PC-9 (cell line): ENCODE data around the gene CCT3. TPM values are rescaled to one million over a fixed set of nuclear protein-coding genes. Genes with fewer than 3 reads are reported as not detected.
A peak's percentile ranks its signal among the peaks of the same experiment; 100 is the strongest.
"Not testable (repeated sequence)": the region's sequence is repeated elsewhere in the genome, so short reads cannot be mapped to it uniquely, and the experiment has no call there.

ENCODE experiments used
- BruUV-seq: library from RNA; stranded (reverse); fragments of 400-500 nt; replicated peaks from 2 replicates; lab custom pipeline; 2021; lab: Mats Ljungman, UMichigan
- CTCF ChIA-PET: fragments of 300-600 bp; sonication (Branson Sonifier 250); formaldehyde crosslinking; loops from one replicate; lab custom pipeline; 2022; ENCODE audit warnings: antibody characterized with exemption; lab: Charles Lee
- POLR2A ChIA-PET: fragments of 300-600 bp; sonication (Branson Sonifier 250); formaldehyde crosslinking; loops from one replicate; lab custom pipeline; 2022; ENCODE audit warnings: antibody characterized with exemption; ENCODE audit not compliant: unreplicated experiment; lab: Charles Lee
- DNase-seq, 2 experiments: peaks; one replicate each; pipeline versions ENCODE4 v3.0.0 to v3.0.0-alpha.2; 2015 to 2022; ENCODE audit warnings: mixed read lengths in 1 of 2
- H2AFZ ChIP-seq: fragments of 200-600 bp; sonication (generic); 2 replicates; pipeline ENCODE4 v1.8.1; 2017; ENCODE audit warnings: antibody characterized with exemption
- H3F3A ChIP-seq: fragments of 200-600 bp; sonication (generic); 2 replicates; pipeline ENCODE4 v1.8.1; 2017; ENCODE audit warnings: antibody characterized with exemption, mild to moderate bottlenecking, low read depth; ENCODE audit not compliant: insufficient read depth
- H3K27ac ChIP-seq: fragments of 200-600 bp; sonication (generic); 2 replicates; pipeline ENCODE4 v1.6.1; 2016; ENCODE audit warnings: mixed run types
- H3K27me3 ChIP-seq: fragments of 200-600 bp; sonication (generic); 2 replicates; pipeline ENCODE4 v1.6.1; 2016; ENCODE audit warnings: low read depth, mixed run types; ENCODE audit not compliant: insufficient read depth
- H3K36me3 ChIP-seq: fragments of 200-600 bp; sonication (generic); 2 replicates; pipeline ENCODE4 v1.6.1; 2016; ENCODE audit warnings: low read depth, mixed run types
- H3K4me1 ChIP-seq: fragments of 200-600 bp; sonication (generic); replicated peaks from 2 replicates; pipeline ENCODE4 v1.6.1; 2016; ENCODE audit warnings: mixed run types; ENCODE audit not compliant: insufficient read depth
- H3K4me2 ChIP-seq: fragments of 200-600 bp; sonication (generic); 2 replicates; pipeline ENCODE4 v1.6.1; 2017; ENCODE audit warnings: mixed run types
- H3K4me3 ChIP-seq: fragments of 200-600 bp; sonication (generic); 2 replicates; pipeline ENCODE4 v1.6.1; 2016; ENCODE audit warnings: mixed run types
- H3K79me2 ChIP-seq: fragments of 200-600 bp; sonication (generic); 2 replicates; pipeline ENCODE4 v1.6.1; 2017; ENCODE audit warnings: low read depth, mixed run types
- H3K9me2 ChIP-seq: fragments of 200-600 bp; sonication (generic); 2 replicates; pipeline ENCODE4 v1.8.1; 2017; ENCODE audit warnings: mild to moderate bottlenecking; ENCODE audit not compliant: insufficient read depth
- H3K9me3 ChIP-seq: fragments of 200-600 bp; sonication (generic); 2 replicates; pipeline ENCODE4 v1.8.1; 2016; ENCODE audit warnings: low read depth; ENCODE audit not compliant: insufficient read depth
- H4K20me1 ChIP-seq: fragments of 200-600 bp; sonication (generic); 2 replicates; pipeline ENCODE4 v1.8.1; 2017; ENCODE audit not compliant: insufficient read depth
- EZH2 ChIP-seq: fragments of 200-600 bp; sonication (generic); IDR thresholded peaks from 2 replicates; pipeline ENCODE4 v1.8.0; 2017; ENCODE audit warnings: antibody characterized with exemption, low read depth
- intact Hi-C: fragments of 100-400 bp; cut with micrococcal nuclease; formaldehyde crosslinking; loops from one replicate; pipeline ENCODE4 v1.10.0; 2022; ENCODE audit not compliant: unreplicated experiment
- total RNA-seq: library from RNA; stranded (reverse); gene quantifications from 2 replicates; pipeline ENCODE4 v1.2.3, GENCODE V29; 2021
- TF ChIP-seq, protein P1 (sequence below): fragments of 200-600 bp; sonication (generic); conservative IDR thresholded peaks from 2 replicates; pipeline ENCODE4 v1.6.1; 2017; ENCODE audit warnings: mixed run types, antibody characterized with exemption, mild to moderate bottlenecking, moderate library complexity

Gene CCT3
- total RNA-seq, 1 experiment from 2014 or later = 317 TPM

DNA sequence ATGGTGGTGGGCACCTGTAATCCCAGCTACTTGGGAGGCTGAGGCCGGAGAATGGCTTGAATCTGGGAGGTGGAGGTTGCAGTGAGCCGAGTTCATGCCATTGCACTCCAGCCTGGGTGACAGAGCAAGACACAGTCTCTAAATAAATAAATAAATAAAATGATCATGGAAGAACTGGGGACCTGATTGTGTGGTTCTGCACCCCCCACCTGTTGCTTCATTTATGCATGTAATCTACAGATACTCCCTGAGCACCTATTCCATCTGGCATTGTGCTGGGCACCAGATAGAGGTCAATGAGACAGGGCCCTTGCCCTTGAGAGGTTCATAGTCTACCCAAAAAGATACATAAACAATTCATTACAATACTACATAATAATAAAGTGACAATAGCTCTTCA, 19.9 kb upstream of the CCT3 start:
- H3K4me1 ChIP-seq = peaks cover 20% of the 10 kb centered on the region
- no peaks in the 10 kb centered on the region for H3K79me2 ChIP-seq
- H2AFZ ChIP-seq = no peak overlapping the region
- no TSS peak for BruUV-seq
- no peak overlapping the region for H3K4me2 ChIP-seq
- H3K36me3 ChIP-seq = no peaks in the 10 kb centered on the region
- CTCF ChIA-PET = no interaction called here
- intact Hi-C loops = loop anchor here (1.0 to 2.0 kb wide), 3 partner anchors 21 to 251 kb away; no protein-coding TSS in a partner anchor
- no peak for DNase-seq
- H3F3A ChIP-seq = no peaks in the 10 kb centered on the region
- H3K4me3 ChIP-seq = no peak overlapping the region
- H3K9me3 ChIP-seq = no peaks in the 10 kb centered on the region
- H4K20me1 ChIP-seq = no peaks in the 10 kb centered on the region
- no peaks in the 10 kb centered on the region for H3K27me3 ChIP-seq
- POLR2A ChIA-PET = no interaction called here
- no peak for TF ChIP-seq EZH2
- TF ChIP-seq, protein P1, sequence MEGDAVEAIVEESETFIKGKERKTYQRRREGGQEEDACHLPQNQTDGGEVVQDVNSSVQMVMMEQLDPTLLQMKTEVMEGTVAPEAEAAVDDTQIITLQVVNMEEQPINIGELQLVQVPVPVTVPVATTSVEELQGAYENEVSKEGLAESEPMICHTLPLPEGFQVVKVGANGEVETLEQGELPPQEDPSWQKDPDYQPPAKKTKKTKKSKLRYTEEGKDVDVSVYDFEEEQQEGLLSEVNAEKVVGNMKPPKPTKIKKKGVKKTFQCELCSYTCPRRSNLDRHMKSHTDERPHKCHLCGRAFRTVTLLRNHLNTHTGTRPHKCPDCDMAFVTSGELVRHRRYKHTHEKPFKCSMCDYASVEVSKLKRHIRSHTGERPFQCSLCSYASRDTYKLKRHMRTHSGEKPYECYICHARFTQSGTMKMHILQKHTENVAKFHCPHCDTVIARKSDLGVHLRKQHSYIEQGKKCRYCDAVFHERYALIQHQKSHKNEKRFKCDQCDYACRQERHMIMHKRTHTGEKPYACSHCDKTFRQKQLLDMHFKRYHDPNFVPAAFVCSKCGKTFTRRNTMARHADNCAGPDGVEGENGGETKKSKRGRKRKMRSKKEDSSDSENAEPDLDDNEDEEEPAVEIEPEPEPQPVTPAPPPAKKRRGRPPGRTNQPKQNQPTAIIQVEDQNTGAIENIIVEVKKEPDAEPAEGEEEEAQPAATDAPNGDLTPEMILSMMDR = no peak
- H3K9me2 ChIP-seq = no peaks in the 10 kb centered on the region
- H3K27ac ChIP-seq = no peak overlapping the region

DNA sequence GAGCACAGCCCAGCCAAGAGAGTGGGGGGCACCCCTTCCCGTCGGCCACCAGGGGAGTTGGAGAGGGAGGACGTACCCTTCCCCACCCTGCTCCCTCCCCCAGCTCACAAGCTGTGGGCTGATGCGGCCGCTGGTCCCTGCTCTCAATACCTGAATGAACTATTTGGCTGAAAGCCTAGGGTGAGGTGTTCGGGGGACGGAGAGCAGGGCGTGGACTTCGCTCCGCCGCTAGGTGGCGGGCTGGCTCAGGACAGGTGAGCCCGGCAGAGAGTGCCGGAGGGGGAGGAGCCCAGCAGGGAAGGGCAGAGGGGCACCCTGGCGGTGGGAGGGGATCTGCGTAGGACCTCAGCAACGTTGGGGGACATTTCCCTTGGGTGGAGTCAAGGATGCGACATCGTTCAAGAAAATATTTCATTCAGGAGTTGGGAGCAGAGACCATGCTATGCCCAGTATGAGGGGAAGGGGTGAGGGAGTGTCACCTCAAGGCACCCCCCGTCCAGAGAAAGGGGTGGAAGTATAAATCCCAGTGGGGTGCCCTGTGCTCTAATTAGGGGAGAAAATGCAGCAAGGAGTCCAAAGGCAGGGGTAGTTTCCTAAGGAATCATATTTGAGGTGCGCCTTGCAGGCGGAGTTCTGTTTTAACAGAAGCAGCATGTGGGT, 18.9 kb upstream of the CCT3 start:
- Histone ChIP-seq H3K79me2 (no peaks in the 10 kb centered on the region), H3K27me3 (no peaks in the 10 kb centered on the region), H3F3A (no peaks in the 10 kb centered on the region), H2AFZ (peak overlapping the region; percentile 60; the same call in 1 of the 2 replicates), H3K9me3 (no peaks in the 10 kb centered on the region), H3K36me3 (no peaks in the 10 kb centered on the region), H3K4me3 (peak overlapping the region; percentile 25; the same call in 1 of the 2 replicates), H3K9me2 (no peaks in the 10 kb centered on the region), H3K4me2 (peak overlapping the region; percentile 77), H3K4me1 (peaks cover 20% of the 10 kb centered on the region), H4K20me1 (no peaks in the 10 kb centered on the region), H3K27ac (no peak overlapping the region)
- peak; percentile 75 for DNase-seq
- no peak for TF ChIP-seq EZH2
- TF ChIP-seq, protein P1 = peak; percentile 88
- intact Hi-C loops = loop anchor here (1.0 to 2.0 kb wide), 3 partner anchors 22 to 252 kb away; no protein-coding TSS in a partner anchor
- CTCF ChIA-PET = no interaction called here
- no TSS peak for BruUV-seq
- POLR2A ChIA-PET = no interaction called here

DNA sequence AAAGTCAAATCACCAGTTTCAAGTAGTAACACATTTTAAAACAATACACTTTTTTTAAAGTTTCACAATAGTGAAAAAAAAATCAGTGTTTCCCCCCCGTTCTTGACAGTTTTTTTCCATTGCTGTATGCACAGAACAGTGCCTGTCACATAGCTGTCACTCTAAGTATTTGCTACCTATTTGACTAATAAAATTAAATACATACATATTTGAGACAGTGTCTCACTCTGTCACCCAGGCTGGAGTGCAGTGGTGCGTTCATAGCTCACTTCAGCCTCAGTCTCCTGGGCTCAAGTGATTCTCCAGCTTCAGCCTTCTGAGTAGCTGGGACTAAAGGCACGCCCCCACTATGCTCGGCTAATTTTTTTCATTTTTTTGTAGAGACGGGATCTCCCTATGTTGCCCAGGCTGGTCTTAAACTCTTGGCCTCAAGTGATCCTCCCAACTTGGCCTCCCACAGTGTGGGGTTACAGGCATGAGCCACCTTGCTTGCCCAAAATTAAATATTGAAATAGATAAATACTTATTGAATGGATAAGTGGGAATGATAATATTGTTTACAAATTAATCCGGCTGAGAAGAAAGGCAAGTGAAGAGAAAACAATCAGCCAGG, 18.3 kb upstream of the CCT3 start:
- Histone ChIP-seq H2AFZ (peak overlapping the region; percentile 60; the same call in 1 of the 2 replicates), H3K4me2 (peak overlapping the region; percentile 77), H3K79me2 (no peaks in the 10 kb centered on the region), H3K4me3 (peak overlapping the region; percentile 25; the same call in 1 of the 2 replicates), H3K4me1 (peaks cover 20% of the 10 kb centered on the region), H3K27me3 (no peaks in the 10 kb centered on the region), H3K9me3 (no peaks in the 10 kb centered on the region), H3K36me3 (no peaks in the 10 kb centered on the region), H3K27ac (no peak overlapping the region), H3K9me2 (no peaks in the 10 kb centered on the region), H3F3A (no peaks in the 10 kb centered on the region), H4K20me1 (no peaks in the 10 kb centered on the region)
- no TSS peak for BruUV-seq
- no peak for DNase-seq
- intact Hi-C loops = loop anchor here (2.0 kb wide), 2 partner anchors 22 to 252 kb away; no protein-coding TSS in a partner anchor
- TF ChIP-seq, protein P1 = no peak
- no peak for TF ChIP-seq EZH2
- POLR2A ChIA-PET = no interaction called here
- CTCF ChIA-PET = interaction anchor here (0.7 kb wide), 1 partner anchor 23 kb away, joined by 3 read pairs; no protein-coding TSS in a partner anchor

DNA sequence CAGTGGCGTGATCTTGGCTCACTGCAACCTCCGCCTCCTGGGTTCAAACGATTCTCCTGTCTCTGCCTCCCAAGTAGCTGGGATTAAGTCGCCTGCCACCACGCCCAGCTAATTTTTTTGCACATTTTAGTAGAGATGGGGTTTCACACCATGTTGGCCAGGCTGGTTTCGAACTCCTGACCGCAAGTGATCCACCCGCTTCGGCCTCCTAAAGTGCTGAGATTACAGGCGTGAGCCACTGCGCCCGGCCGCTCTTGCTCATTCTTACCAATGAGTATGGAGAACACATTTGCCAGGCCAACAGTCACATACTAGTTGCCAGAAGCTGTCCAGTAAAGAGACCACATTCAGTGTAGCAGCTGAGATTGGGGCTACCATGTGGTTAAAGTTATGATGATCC, 14.4 kb upstream of the CCT3 start:
- H3F3A ChIP-seq, H3K27me3 ChIP-seq, DNase-seq, H3K9me3 ChIP-seq, H4K20me1 ChIP-seq, H3K36me3 ChIP-seq, POLR2A ChIA-PET, BruUV-seq, H3K79me2 ChIP-seq, H3K4me2 ChIP-seq, H3K4me3 ChIP-seq, H3K27ac ChIP-seq, intact Hi-C loops, H2AFZ ChIP-seq, H3K9me2 ChIP-seq, CTCF ChIA-PET: not testable (repeated sequence)
- H3K4me1 ChIP-seq = peaks cover 20% of the 10 kb centered on the region
